Lower lobe of right lung (tissue), 2 donors: Measurements from ENCODE around the gene ARHGEF3. TPM values are rescaled to one million over a fixed set of nuclear protein-coding genes. Genes with fewer than 3 reads are reported as not detected.

ENCODE experiments used
- ATAC-seq, 2 donors: fragments of 200-7000 bp; cut with Tn5 transposase; one replicate each; pipeline ENCODE4 v1.9.1; 2020 to 2022; ENCODE audit warnings: mild to moderate bottlenecking in 2 of 2, moderate library complexity in 2 of 2
- DNase-seq: peaks from one replicate; pipeline ENCODE4 v3.0.0-alpha.2; 2020
- H3K27ac ChIP-seq: fragments of 200-600 bp; one replicate; pipeline ENCODE4 v1.8.0; 2022
- H3K27me3 ChIP-seq: fragments of 200-600 bp; one replicate; pipeline ENCODE4 v1.8.0; 2022; ENCODE audit warnings: low read depth
- H3K36me3 ChIP-seq: fragments of 200-600 bp; one replicate; pipeline ENCODE4 v1.8.0; 2022; ENCODE audit warnings: mild to moderate bottlenecking
- H3K4me1 ChIP-seq: fragments of 200-600 bp; one replicate; pipeline ENCODE4 v1.8.0; 2022
- H3K4me3 ChIP-seq: fragments of 200-600 bp; one replicate; pipeline ENCODE4 v1.8.0; 2022; ENCODE audit warnings: mild to moderate bottlenecking
- H3K9me3 ChIP-seq: fragments of 200-600 bp; one replicate; pipeline ENCODE4 v1.8.0; 2022
- intact Hi-C: fragments of 100-400 bp; cut with DNase I; formaldehyde crosslinking; loops from one replicate; pipeline ENCODE4 v1.11.0; 2022
- total RNA-seq: library from RNA; stranded (reverse); fragmentation: NEBNext Ultra II Directional; extraction: Animal tissue kit (Norgen Biotek cat#: 25700); gene quantifications from one replicate; pipeline ENCODE4 v1.2.1, GENCODE V29; 2021
- TF ChIP-seq, protein P1 (sequence below): fragments of 200-600 bp; IDR thresholded peaks from one replicate; pipeline ENCODE4 v1.8.0; 2022; ENCODE audit warnings: antibody characterized with exemption, mild to moderate bottlenecking
- donor health status: DM: no; HTN: yes; CAD: no; lungs with severe emphysema.

Gene ARHGEF3
- total RNA-seq, 1 donor from 2014 or later = 48.0 TPM

GRCh38 chr3:56819016-56819809 is 17.5 kb upstream of the ARHGEF3 start:
- DNase-seq = no peak
- H3K27ac ChIP-seq = no peak overlapping the region
- peaks cover 3% of the 10 kb centered on the region for H3K4me1 ChIP-seq
- no peak overlapping the region for H3K4me3 ChIP-seq
- ATAC-seq = no peak
- intact Hi-C loops = no loop called here
- TF ChIP-seq, protein P1, sequence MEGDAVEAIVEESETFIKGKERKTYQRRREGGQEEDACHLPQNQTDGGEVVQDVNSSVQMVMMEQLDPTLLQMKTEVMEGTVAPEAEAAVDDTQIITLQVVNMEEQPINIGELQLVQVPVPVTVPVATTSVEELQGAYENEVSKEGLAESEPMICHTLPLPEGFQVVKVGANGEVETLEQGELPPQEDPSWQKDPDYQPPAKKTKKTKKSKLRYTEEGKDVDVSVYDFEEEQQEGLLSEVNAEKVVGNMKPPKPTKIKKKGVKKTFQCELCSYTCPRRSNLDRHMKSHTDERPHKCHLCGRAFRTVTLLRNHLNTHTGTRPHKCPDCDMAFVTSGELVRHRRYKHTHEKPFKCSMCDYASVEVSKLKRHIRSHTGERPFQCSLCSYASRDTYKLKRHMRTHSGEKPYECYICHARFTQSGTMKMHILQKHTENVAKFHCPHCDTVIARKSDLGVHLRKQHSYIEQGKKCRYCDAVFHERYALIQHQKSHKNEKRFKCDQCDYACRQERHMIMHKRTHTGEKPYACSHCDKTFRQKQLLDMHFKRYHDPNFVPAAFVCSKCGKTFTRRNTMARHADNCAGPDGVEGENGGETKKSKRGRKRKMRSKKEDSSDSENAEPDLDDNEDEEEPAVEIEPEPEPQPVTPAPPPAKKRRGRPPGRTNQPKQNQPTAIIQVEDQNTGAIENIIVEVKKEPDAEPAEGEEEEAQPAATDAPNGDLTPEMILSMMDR = no peak
- no peaks in the 10 kb centered on the region for H3K36me3 ChIP-seq
- no peaks in the 10 kb centered on the region for H3K9me3 ChIP-seq
- no peaks in the 10 kb centered on the region for H3K27me3 ChIP-seq

- DNase-seq (no peak), ATAC-seq (no peak)
- Histone ChIP-seq H3K36me3 (no peaks in the 10 kb centered on the region), H3K27me3 (no peaks in the 10 kb centered on the region), H3K4me1 (peaks cover 4% of the 10 kb centered on the region), H3K4me3 (no peak overlapping the region), H3K27ac (no peak overlapping the region), H3K9me3 (no peaks in the 10 kb centered on the region)
- intact Hi-C loops = no loop called here
- TF ChIP-seq, protein P1 = no peak
Observed at GRCh38 chr3:56818156-56818985, 16.6 kb upstream of the ARHGEF3 start.

- peaks cover 11% of the 10 kb centered on the region for H3K4me1 ChIP-seq
- TF ChIP-seq, protein P1 = no peak
- H3K27me3 ChIP-seq = no peaks in the 10 kb centered on the region
- H3K9me3 ChIP-seq = no peaks in the 10 kb centered on the region
- H3K36me3 ChIP-seq = no peaks in the 10 kb centered on the region
- intact Hi-C loops = no loop called here
- DNase-seq = no peak
- H3K27ac ChIP-seq = no peak overlapping the region
- H3K4me3 ChIP-seq = no peak overlapping the region
- no peak for ATAC-seq
Observed at GRCh38 chr3:56817646-56818045, 15.9 kb upstream of the ARHGEF3 start.

- no peaks in the 10 kb centered on the region for H3K27me3 ChIP-seq
- intact Hi-C loops = no loop called here
- ATAC-seq = no peak
- TF ChIP-seq, protein P1 = no peak
- no peaks in the 10 kb centered on the region for H3K9me3 ChIP-seq
- no peak overlapping the region for H3K27ac ChIP-seq
- H3K4me3 ChIP-seq = no peak overlapping the region
- H3K4me1 ChIP-seq = peaks cover 18% of the 10 kb centered on the region
- DNase-seq = no peak
- no peaks in the 10 kb centered on the region for H3K36me3 ChIP-seq
Observed at GRCh38 chr3:56816061-56816460, 14.3 kb upstream of the ARHGEF3 start.

DNA sequence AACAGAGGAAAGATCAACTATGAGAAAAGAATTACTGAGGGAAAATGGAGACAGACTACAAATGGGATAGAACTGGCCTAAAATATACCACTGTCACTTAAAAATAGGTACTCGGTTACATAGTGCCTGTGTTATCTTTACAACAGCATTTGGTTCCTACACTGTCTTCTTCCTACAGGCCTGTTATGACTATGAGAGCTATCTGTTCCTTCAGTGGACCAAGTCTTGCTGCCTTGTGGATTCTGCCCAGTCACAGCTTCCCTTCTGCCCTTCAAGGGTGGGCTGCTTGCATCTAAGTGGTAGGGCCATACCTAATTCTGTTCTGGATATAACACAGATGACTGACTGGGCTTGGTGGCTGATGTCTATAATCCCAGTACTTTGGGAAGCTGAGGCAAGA is 13.8 kb upstream of the ARHGEF3 start:
- intact Hi-C loops = no loop called here
- Histone ChIP-seq H3K36me3 (no peaks in the 10 kb centered on the region), H3K9me3 (no peaks in the 10 kb centered on the region), H3K4me1 (peaks cover 18% of the 10 kb centered on the region), H3K27me3 (no peaks in the 10 kb centered on the region), H3K4me3 (no peak overlapping the region), H3K27ac (no peak overlapping the region)
- no peak for DNase-seq
- TF ChIP-seq, protein P1 = no peak
- ATAC-seq = no peak
